ENCODE results near the gene POLE. TPM values are rescaled to one million over a fixed set of nuclear protein-coding genes. Genes with fewer than 3 reads are reported as not detected.

Gene POLE
- total and polyA plus RNA-seq, 9 of the 15 experiments (the other 6 are each of a cell fraction or from before 2014, with no cell fraction given) = 2.4 to 154 (median 49.6) TPM

DNA sequence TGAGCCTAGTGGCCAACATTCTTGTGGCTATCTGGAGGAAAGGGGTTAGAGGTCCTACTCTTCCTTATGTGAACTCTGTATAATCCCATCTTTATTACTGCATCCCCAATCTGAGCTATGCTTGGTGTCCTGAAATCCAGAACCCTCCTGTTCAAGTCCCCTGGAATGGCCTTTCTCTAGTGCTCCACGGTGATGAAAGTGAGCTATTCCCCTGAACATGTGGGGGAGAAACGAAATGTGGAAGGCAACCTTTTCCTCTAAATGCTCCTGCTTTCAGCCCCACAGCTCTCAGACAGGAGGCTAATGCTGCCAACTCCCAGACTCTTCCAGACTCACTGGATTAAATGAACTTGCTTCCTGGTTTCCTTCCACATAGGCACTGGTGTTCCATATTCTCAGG lies 21.0 kb upstream of the POLE start:
- Histone ChIP-seq H3K36me3 (ENCODE audit: control insufficient read depth, insufficient read depth, low read length) (peaks cover 28% of the 10 kb centered on the region), H3K9me1 (ENCODE audit: control insufficient read depth, insufficient read depth, low read length) (no peaks in the 10 kb centered on the region), H3K27ac (ENCODE audit: extremely low read depth, low read depth, low read length) (no peak overlapping the region), H3K27me3 (ENCODE audit: control insufficient read depth in 2 of 2, insufficient read depth in 2 of 2, low read length in 2 of 2) (no peaks in the 10 kb centered on the region), H3K9me3 (replicated peaks; ENCODE audit: control insufficient read depth, insufficient read depth, low read depth, low read length) (no peaks in the 10 kb centered on the region), H3K4me1 (replicated peaks in 1 of 2; ENCODE audit: control insufficient read depth in 2 of 2, insufficient read depth in 2 of 2, low read length in 2 of 2) (peaks cover 2 to 19% of the 10 kb centered on the region in 2 experiments; a peak in 4 of 5 replicates), H3K79me2 (ENCODE audit: control insufficient read depth, insufficient read depth, low read length) (peaks cover 34% of the 10 kb centered on the region), H4K20me1 (replicated peaks; ENCODE audit: control insufficient read depth, insufficient read depth, low read length) (no peaks in the 10 kb centered on the region), H2AFZ (ENCODE audit: low read depth, low read length) (no peak overlapping the region), H3K4me2 (ENCODE audit: insufficient read depth, low read length) (no peak overlapping the region), H3K9ac (ENCODE audit: insufficient read depth in 1 of 2, low read depth in 2 of 2, low read length in 2 of 2) (no peak overlapping the region), H3K4me3 (no peak overlapping the region)
- ChIA-PET POLR2A (interaction anchor here (1.9 kb wide), 1 partner anchor 9 kb away, joined by 4 read pairs; no protein-coding TSS in a partner anchor), CTCF (ENCODE audit: low intra/inter-chr PET ratio) (no interaction called here)
- DNase-seq (ENCODE audit: extremely low read depth in 1 of 4, low spot score in 3 of 4) (no peak), ATAC-seq (no peak), FAIRE-seq (no peak)
- BruUV-seq (replicated peaks) = no TSS peak
- intact Hi-C loops (cut with micrococcal nuclease) (no loop called here), in situ Hi-C loops (cut with MboI) (no loop called here)
- no peak for TF ChIP-seq MAFG (tag; conservative IDR thresholded peaks at IDR 0.05)
- TF ChIP-seq, protein P1, sequence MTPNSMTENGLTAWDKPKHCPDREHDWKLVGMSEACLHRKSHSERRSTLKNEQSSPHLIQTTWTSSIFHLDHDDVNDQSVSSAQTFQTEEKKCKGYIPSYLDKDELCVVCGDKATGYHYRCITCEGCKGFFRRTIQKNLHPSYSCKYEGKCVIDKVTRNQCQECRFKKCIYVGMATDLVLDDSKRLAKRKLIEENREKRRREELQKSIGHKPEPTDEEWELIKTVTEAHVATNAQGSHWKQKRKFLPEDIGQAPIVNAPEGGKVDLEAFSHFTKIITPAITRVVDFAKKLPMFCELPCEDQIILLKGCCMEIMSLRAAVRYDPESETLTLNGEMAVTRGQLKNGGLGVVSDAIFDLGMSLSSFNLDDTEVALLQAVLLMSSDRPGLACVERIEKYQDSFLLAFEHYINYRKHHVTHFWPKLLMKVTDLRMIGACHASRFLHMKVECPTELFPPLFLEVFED (CRISPR knock-in tag; conservative IDR thresholded peaks at IDR 0.05) = no peak
- TF ChIP-seq MED1 (CRISPR knock-in tag; IDR thresholded peaks at IDR 0.05; ENCODE audit: borderline replicate concordance) = no peak
- no peak for TF ChIP-seq DPF2 (IDR thresholded peaks at IDR 0.05)
- WGBS (ENCODE audit: insufficient coverage, low coverage, missing lambda C conversion rate) = 51% methylated on average over 2 of the region's 2 CpGs

DNA sequence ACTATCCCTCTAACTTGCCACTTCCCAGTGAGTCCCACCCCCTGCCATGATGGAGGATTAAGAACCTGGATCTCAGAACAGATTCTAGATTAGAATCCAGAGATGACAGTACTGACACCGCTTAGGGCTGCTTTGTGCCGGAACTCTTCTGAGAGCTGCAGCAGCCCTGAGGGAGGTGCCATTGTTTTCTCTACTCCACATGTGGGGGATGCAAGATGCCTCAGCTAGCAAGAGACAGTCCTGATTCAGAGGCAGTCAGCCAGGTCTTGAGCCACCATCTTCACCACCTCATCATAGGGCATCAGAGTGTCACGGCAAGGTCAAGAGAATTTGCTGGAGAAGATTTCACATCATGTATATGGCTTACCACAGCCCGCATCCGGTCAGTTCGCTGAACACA lies 20.1 kb upstream of the POLE start:
- Histone ChIP-seq H3K9ac (ENCODE audit: insufficient read depth in 1 of 2, low read depth in 2 of 2, low read length in 2 of 2) (no peak overlapping the region), H2AFZ (ENCODE audit: low read depth, low read length) (no peak overlapping the region), H3K4me2 (ENCODE audit: insufficient read depth, low read length) (no peak overlapping the region), H4K20me1 (replicated peaks; ENCODE audit: control insufficient read depth, insufficient read depth, low read length) (no peaks in the 10 kb centered on the region), H3K9me3 (replicated peaks; ENCODE audit: control insufficient read depth, insufficient read depth, low read depth, low read length) (no peaks in the 10 kb centered on the region), H3K27me3 (ENCODE audit: control insufficient read depth in 2 of 2, insufficient read depth in 2 of 2, low read length in 2 of 2) (no peaks in the 10 kb centered on the region), H3K27ac (ENCODE audit: extremely low read depth, low read depth, low read length) (no peak overlapping the region), H3K4me1 (replicated peaks in 1 of 2; ENCODE audit: control insufficient read depth in 2 of 2, insufficient read depth in 2 of 2, low read length in 2 of 2) (peaks cover 2 to 23% of the 10 kb centered on the region in 2 experiments; a peak in 4 of 5 replicates), H3K4me3 (no peak overlapping the region), H3K36me3 (ENCODE audit: control insufficient read depth, insufficient read depth, low read length) (peaks cover 33% of the 10 kb centered on the region; the same call in 2 of the 3 replicates), H3K79me2 (ENCODE audit: control insufficient read depth, insufficient read depth, low read length) (peaks cover 25% of the 10 kb centered on the region), H3K9me1 (ENCODE audit: control insufficient read depth, insufficient read depth, low read length) (no peaks in the 10 kb centered on the region)
- ATAC-seq = no peak
- TF ChIP-seq CHCHD3 (CRISPR knock-in tag; IDR thresholded peaks at IDR 0.05) (no peak), PTTG1 (tag; IDR thresholded peaks at IDR 0.05; ENCODE audit: low read depth) (no peak), KLF13 (tag; IDR thresholded peaks at IDR 0.05; ENCODE audit: borderline replicate concordance, low read depth) (no peak)
- TF ChIP-seq, protein P2, sequence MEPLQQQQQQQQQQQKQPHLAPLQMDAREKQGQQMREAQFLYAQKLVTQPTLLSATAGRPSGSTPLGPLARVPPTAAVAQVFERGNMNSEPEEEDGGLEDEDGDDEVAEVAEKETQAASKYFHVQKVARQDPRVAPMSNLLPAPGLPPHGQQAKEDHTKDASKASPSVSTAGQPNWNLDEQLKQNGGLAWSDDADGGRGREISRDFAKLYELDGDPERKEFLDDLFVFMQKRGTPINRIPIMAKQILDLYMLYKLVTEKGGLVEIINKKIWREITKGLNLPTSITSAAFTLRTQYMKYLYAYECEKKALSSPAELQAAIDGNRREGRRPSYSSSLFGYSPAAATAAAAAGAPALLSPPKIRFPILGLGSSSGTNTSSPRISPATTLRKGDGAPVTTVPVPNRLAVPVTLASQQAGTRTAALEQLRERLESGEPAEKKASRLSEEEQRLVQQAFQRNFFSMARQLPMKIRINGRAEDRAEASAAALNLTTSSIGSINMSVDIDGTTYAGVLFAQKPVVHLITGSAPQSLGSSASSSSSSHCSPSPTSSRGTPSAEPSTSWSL (CRISPR knock-in tag; IDR thresholded peaks at IDR 0.05; ENCODE audit: borderline replicate concordance) = no peak
- 84% methylated on average over 6 of the region's 6 CpGs for WGBS (ENCODE audit: insufficient coverage, low coverage, missing lambda C conversion rate)
- BruUV-seq (replicated peaks) = no TSS peak
- ChIA-PET CTCF (ENCODE audit: low intra/inter-chr PET ratio) (no interaction called here), POLR2A (no interaction called here)
- in situ Hi-C loops (cut with MboI) = no loop called here
- intact Hi-C loops (cut with micrococcal nuclease) = no loop called here
- no peak for FAIRE-seq
- DNase-seq (ENCODE audit: extremely low read depth in 1 of 4, low spot score in 3 of 4) = no peak
